OCI-LY3 (cell line): ENCODE measurements around the gene ZCCHC14.
"Not testable (repeated sequence)": the region's sequence is repeated elsewhere in the genome, so short reads cannot be mapped to it uniquely, and the experiment has no call there.

Experiments
- H2AFZ ChIP-seq: fragments of 200-600, 300-600 bp; shearing (Covaris generic); 2 replicates; pipeline ENCODE4 v1.6.0; 2014; ENCODE audit warnings: antibody characterized with exemption, low read depth, low read length
- H3K27ac ChIP-seq: fragments of 200-600, 300-600 bp; sonication (generic); 2 replicates; pipeline ENCODE4 v1.5.1; 2014; ENCODE audit warnings: mild to moderate bottlenecking, low read length, moderate library complexity, mixed read lengths
- H3K27me3 ChIP-seq: fragments of 200-600, 300-600 bp; sonication (generic); 2 replicates; pipeline ENCODE4 v1.6.1; 2014; ENCODE audit warnings: low read depth, low read length, mixed read lengths
- H3K36me3 ChIP-seq: fragments of 200-600, 300-600 bp; sonication (generic); replicated peaks from 2 replicates; pipeline ENCODE3; 2014; ENCODE audit warnings: low read depth, low read length, mixed read lengths
- H3K4me1 ChIP-seq: fragments of 300-600, 200-600 bp; sonication (generic); 2 replicates; pipeline ENCODE4 v1.6.1; 2014; ENCODE audit warnings: low read length, mixed read lengths
- H3K4me2 ChIP-seq: fragments of 200-600, 300-600 bp; sonication (generic); 2 replicates; pipeline ENCODE4 v1.6.1; 2014; ENCODE audit warnings: low read length, mixed read lengths
- H3K4me3 ChIP-seq: fragments of 300-600, 200-600 bp; sonication (generic); 2 replicates; pipeline ENCODE4 v1.5.1; 2014; ENCODE audit warnings: antibody characterized with exemption, mild to moderate bottlenecking, low read length, moderate library complexity
- H3K79me2 ChIP-seq: fragments of 300-600, 200-600 bp; shearing (Covaris generic); 2 replicates; pipeline ENCODE4 v1.6.1; 2014; ENCODE audit warnings: mild to moderate bottlenecking, low read length, mixed read lengths
- H3K9ac ChIP-seq: fragments of 300-600, 200-600 bp; shearing (Covaris generic); 2 replicates; pipeline ENCODE4 v1.6.0; 2014; ENCODE audit warnings: mild to moderate bottlenecking, low read length, moderate library complexity
- H3K9me3 ChIP-seq: fragments of 200-600, 300-600 bp; shearing (Covaris generic); 2 replicates; pipeline ENCODE4 v1.6.1; 2014; ENCODE audit warnings: low read length, mixed read lengths; ENCODE audit not compliant: insufficient read depth
- H4K20me1 ChIP-seq: fragments of 200-600, 300-600 bp; sonication (generic); 2 replicates; pipeline ENCODE4 v1.6.1; 2016; ENCODE audit warnings: low read length, mixed read lengths; ENCODE audit not compliant: insufficient read depth
- CTCF ChIP-seq: fragments of 200-600, 300-600 bp; sonication (generic); IDR thresholded peaks from 2 replicates; pipeline ENCODE4 v1.5.1; 2014; ENCODE audit warnings: antibody characterized with exemption, low read length, low read depth
- EZH2phosphoT487 ChIP-seq: fragments of 200-600 bp; shearing (Covaris generic); IDR thresholded peaks from 2 replicates; pipeline ENCODE4 v1.6.1; 2018; ENCODE audit warnings: antibody characterized with exemption, mixed run types, low read depth

ZCCHC14 gene

GRCh38 chr16:87518430-87519051 lies 25.7 kb upstream of the ZCCHC14 start:
- H3K36me3 ChIP-seq, H3K9me3 ChIP-seq, H3K79me2 ChIP-seq, H3K4me3 ChIP-seq, H3K27ac ChIP-seq, H4K20me1 ChIP-seq, H3K9ac ChIP-seq, H2AFZ ChIP-seq, H3K27me3 ChIP-seq, H3K4me1 ChIP-seq, H3K4me2 ChIP-seq: not testable (repeated sequence)

- H3K36me3 ChIP-seq, H3K9me3 ChIP-seq, H4K20me1 ChIP-seq, H3K4me3 ChIP-seq, H3K79me2 ChIP-seq, H2AFZ ChIP-seq, H3K4me2 ChIP-seq, H3K27me3 ChIP-seq, H3K27ac ChIP-seq, H3K9ac ChIP-seq: not testable (repeated sequence)
- peaks cover 10% of the 10 kb centered on the region for H3K4me1 ChIP-seq
Measured at GRCh38 chr16:87517610-87518429, 25.0 kb upstream of the ZCCHC14 start.

GRCh38 chr16:87516361-87516760 lies 23.5 kb upstream of the ZCCHC14 start:
- Histone ChIP-seq H2AFZ (no peak overlapping the region), H3K9ac (no peak overlapping the region), H3K79me2 (no peaks in the 10 kb centered on the region), H3K4me2 (no peak overlapping the region), H3K4me3 (no peak overlapping the region), H3K4me1 (peaks cover 12% of the 10 kb centered on the region), H3K9me3 (no peaks in the 10 kb centered on the region), H3K36me3 (no peaks in the 10 kb centered on the region), H3K27me3 (peaks cover 11% of the 10 kb centered on the region; the same call in 1 of the 2 replicates), H3K27ac (no peak overlapping the region), H4K20me1 (no peaks in the 10 kb centered on the region)
- TF ChIP-seq EZH2phosphoT487 (no peak), CTCF (no peak)

- Histone ChIP-seq H3K4me1 (peaks cover 12% of the 10 kb centered on the region), H3K79me2 (no peaks in the 10 kb centered on the region), H3K4me2 (no peak overlapping the region), H3K36me3 (no peaks in the 10 kb centered on the region), H2AFZ (no peak overlapping the region), H4K20me1 (no peaks in the 10 kb centered on the region), H3K27ac (no peak overlapping the region), H3K9ac (no peak overlapping the region), H3K27me3 (peaks cover 11% of the 10 kb centered on the region; the same call in 1 of the 2 replicates), H3K4me3 (no peak overlapping the region), H3K9me3 (no peaks in the 10 kb centered on the region)
- TF ChIP-seq CTCF (no peak), EZH2phosphoT487 (no peak)
Measured at GRCh38 chr16:87515475-87516330, 22.9 kb upstream of the ZCCHC14 start.

GRCh38 chr16:87509778-87510177 lies 17.0 kb upstream of the ZCCHC14 start:
- not testable (repeated sequence) for H3K27ac ChIP-seq, H2AFZ ChIP-seq, H3K9ac ChIP-seq, H3K79me2 ChIP-seq, H3K4me3 ChIP-seq, H4K20me1 ChIP-seq, H3K9me3 ChIP-seq, H3K4me2 ChIP-seq, H3K36me3 ChIP-seq
- Histone ChIP-seq H3K4me1 (peaks cover 12% of the 10 kb centered on the region), H3K27me3 (peaks cover 33% of the 10 kb centered on the region)
